ENCODE results near the gene MAP7. TPM values are rescaled to one million over a fixed set of nuclear protein-coding genes. Genes with fewer than 3 reads are reported as not detected.

Gene MAP7
- polyA plus RNA-seq, 1 donor from 2014 or later, result 5.1 TPM

DNA sequence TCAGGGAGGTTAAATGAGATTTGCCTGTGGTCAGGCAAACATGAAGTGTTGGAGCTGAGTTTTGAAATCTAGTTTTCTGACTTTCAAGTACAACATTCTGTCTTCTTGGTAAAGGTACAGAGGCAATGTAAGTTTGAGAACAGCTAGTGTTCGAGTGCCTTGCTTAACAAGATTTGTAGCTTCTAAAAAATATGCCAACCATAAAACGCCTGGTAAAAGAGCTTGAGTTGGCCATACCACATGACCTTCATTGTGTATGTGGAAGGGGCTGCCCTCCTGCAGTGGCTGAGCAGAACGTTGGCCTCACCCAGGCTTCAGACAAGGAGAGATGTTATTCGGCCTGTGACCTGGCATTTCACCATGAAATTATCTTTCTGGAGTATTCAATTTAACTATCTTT, 86.5 kb downstream of the MAP7 start:
- H3K9me3 ChIP-seq (ENCODE audit: low read length), result no peaks in the 10 kb centered on the region
- H3K9ac ChIP-seq (ENCODE audit: low read length), result no peak overlapping the region
- H3F3A ChIP-seq (ENCODE audit: insufficient read depth, low read length, poor library complexity, severe bottlenecking), result no peaks in the 10 kb centered on the region
- no peaks in the 10 kb centered on the region for H3K79me2 ChIP-seq (replicated peaks; ENCODE audit: insufficient read depth, low read length)
- H3K4me3 ChIP-seq (ENCODE audit: low read length), result no peak overlapping the region
- H3K27ac ChIP-seq (ENCODE audit: low read length), result no peak overlapping the region
- no peaks in the 10 kb centered on the region for H3K27me3 ChIP-seq (ENCODE audit: insufficient read depth, low read depth, low read length)
- H3K9me2 ChIP-seq (ENCODE audit: insufficient read depth, low read length), result no peaks in the 10 kb centered on the region
- TF ChIP-seq MXI1 (conservative IDR thresholded peaks at IDR 0.05; ENCODE audit: poor library complexity, severe bottlenecking), result no peak
- no peak for TF ChIP-seq RAD21 (conservative IDR thresholded peaks at IDR 0.05)
- TF ChIP-seq POLR2AphosphoS5 (IDR thresholded peaks at IDR 0.05), result no peak
- no peak for TF ChIP-seq EZH2 (IDR thresholded peaks at IDR 0.05; ENCODE audit: borderline replicate concordance, insufficient read depth, low read length, poor library complexity, severe bottlenecking)
- no peak for TF ChIP-seq TAF1 (IDR thresholded peaks at IDR 0.05; ENCODE audit: low read depth)
- TF ChIP-seq, protein P1, sequence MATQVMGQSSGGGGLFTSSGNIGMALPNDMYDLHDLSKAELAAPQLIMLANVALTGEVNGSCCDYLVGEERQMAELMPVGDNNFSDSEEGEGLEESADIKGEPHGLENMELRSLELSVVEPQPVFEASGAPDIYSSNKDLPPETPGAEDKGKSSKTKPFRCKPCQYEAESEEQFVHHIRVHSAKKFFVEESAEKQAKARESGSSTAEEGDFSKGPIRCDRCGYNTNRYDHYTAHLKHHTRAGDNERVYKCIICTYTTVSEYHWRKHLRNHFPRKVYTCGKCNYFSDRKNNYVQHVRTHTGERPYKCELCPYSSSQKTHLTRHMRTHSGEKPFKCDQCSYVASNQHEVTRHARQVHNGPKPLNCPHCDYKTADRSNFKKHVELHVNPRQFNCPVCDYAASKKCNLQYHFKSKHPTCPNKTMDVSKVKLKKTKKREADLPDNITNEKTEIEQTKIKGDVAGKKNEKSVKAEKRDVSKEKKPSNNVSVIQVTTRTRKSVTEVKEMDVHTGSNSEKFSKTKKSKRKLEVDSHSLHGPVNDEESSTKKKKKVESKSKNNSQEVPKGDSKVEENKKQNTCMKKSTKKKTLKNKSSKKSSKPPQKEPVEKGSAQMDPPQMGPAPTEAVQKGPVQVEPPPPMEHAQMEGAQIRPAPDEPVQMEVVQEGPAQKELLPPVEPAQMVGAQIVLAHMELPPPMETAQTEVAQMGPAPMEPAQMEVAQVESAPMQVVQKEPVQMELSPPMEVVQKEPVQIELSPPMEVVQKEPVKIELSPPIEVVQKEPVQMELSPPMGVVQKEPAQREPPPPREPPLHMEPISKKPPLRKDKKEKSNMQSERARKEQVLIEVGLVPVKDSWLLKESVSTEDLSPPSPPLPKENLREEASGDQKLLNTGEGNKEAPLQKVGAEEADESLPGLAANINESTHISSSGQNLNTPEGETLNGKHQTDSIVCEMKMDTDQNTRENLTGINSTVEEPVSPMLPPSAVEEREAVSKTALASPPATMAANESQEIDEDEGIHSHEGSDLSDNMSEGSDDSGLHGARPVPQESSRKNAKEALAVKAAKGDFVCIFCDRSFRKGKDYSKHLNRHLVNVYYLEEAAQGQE (IDR thresholded peaks at IDR 0.05; ENCODE audit: borderline replicate concordance), result no peak
- no peak for TF ChIP-seq SMC3 (conservative IDR thresholded peaks at IDR 0.05; ENCODE audit: poor library complexity)
- TF ChIP-seq, protein P2, sequence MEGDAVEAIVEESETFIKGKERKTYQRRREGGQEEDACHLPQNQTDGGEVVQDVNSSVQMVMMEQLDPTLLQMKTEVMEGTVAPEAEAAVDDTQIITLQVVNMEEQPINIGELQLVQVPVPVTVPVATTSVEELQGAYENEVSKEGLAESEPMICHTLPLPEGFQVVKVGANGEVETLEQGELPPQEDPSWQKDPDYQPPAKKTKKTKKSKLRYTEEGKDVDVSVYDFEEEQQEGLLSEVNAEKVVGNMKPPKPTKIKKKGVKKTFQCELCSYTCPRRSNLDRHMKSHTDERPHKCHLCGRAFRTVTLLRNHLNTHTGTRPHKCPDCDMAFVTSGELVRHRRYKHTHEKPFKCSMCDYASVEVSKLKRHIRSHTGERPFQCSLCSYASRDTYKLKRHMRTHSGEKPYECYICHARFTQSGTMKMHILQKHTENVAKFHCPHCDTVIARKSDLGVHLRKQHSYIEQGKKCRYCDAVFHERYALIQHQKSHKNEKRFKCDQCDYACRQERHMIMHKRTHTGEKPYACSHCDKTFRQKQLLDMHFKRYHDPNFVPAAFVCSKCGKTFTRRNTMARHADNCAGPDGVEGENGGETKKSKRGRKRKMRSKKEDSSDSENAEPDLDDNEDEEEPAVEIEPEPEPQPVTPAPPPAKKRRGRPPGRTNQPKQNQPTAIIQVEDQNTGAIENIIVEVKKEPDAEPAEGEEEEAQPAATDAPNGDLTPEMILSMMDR (IDR thresholded peaks at IDR 0.05; ENCODE audit: poor library complexity, severe bottlenecking), result no peak
- no peak for TF ChIP-seq EP300 (conservative IDR thresholded peaks at IDR 0.05; ENCODE audit: poor library complexity, severe bottlenecking)
- H3K4me2 ChIP-seq (ENCODE audit: low read length), result no peak overlapping the region
- H2AFZ ChIP-seq (ENCODE audit: low read depth, low read length), result no peak overlapping the region
- no peaks in the 10 kb centered on the region for H3K36me3 ChIP-seq (ENCODE audit: insufficient read depth, low read length)
- H4K20me1 ChIP-seq (ENCODE audit: insufficient read depth), result no peaks in the 10 kb centered on the region

DNA sequence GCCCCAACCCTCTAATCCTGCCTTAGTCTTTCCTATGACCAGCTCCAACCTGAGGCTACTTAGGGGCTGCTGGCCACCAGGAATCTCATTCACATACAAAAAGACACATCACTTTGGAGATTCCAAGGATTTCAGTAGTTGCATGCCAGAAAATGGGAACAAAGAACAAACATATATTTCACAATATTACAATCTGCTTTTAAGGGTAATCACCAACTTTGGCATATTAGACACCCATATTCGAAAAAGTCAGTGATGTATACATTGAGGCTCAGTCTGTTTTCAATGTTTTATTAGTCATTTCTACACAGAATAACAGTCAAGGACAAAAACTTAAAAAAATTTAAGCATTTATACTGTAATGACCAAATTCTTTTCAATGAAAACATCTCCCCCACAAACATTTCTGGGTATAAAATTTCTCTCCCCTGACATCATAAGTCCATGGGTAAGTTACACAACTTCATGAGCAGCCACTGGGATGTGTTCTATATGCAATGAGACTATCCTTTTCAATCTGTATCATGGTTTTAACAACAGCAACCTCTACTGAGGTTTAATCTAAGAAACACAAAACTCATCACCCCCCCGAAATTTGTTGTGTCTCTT, 103.5 kb downstream of the MAP7 start:
- no peak overlapping the region for H2AFZ ChIP-seq (ENCODE audit: low read depth, low read length)
- H3K27me3 ChIP-seq (ENCODE audit: insufficient read depth, low read depth, low read length), result no peaks in the 10 kb centered on the region
- no peaks in the 10 kb centered on the region for H3K79me2 ChIP-seq (replicated peaks; ENCODE audit: insufficient read depth, low read length)
- H3K9me3 ChIP-seq (ENCODE audit: low read length), result no peaks in the 10 kb centered on the region
- H3K9me2 ChIP-seq (ENCODE audit: insufficient read depth, low read length), result no peaks in the 10 kb centered on the region
- no peak overlapping the region for H3K4me2 ChIP-seq (ENCODE audit: low read length)
- H3F3A ChIP-seq (ENCODE audit: insufficient read depth, low read length, poor library complexity, severe bottlenecking), result no peaks in the 10 kb centered on the region
- H4K20me1 ChIP-seq (ENCODE audit: insufficient read depth), result no peaks in the 10 kb centered on the region
- H3K4me3 ChIP-seq (ENCODE audit: low read length), result no peak overlapping the region
- no peaks in the 10 kb centered on the region for H3K36me3 ChIP-seq (ENCODE audit: insufficient read depth, low read length)
- H3K9ac ChIP-seq (ENCODE audit: low read length), result no peak overlapping the region
- no peak overlapping the region for H3K27ac ChIP-seq (ENCODE audit: low read length)
- TF ChIP-seq POLR2AphosphoS5 (IDR thresholded peaks at IDR 0.05) (no peak), MXI1 (conservative IDR thresholded peaks at IDR 0.05; ENCODE audit: poor library complexity, severe bottlenecking) (no peak), EP300 (conservative IDR thresholded peaks at IDR 0.05; ENCODE audit: poor library complexity, severe bottlenecking) (no peak), EZH2 (IDR thresholded peaks at IDR 0.05; ENCODE audit: borderline replicate concordance, insufficient read depth, low read length, poor library complexity, severe bottlenecking) (no peak), SMC3 (conservative IDR thresholded peaks at IDR 0.05; ENCODE audit: poor library complexity) (no peak), TAF1 (IDR thresholded peaks at IDR 0.05; ENCODE audit: low read depth) (no peak), RAD21 (conservative IDR thresholded peaks at IDR 0.05) (no peak)
- TF ChIP-seq, protein P2 (IDR thresholded peaks at IDR 0.05; ENCODE audit: poor library complexity, severe bottlenecking), result no peak
- TF ChIP-seq, protein P1 (IDR thresholded peaks at IDR 0.05; ENCODE audit: borderline replicate concordance), result no peak

Measured in neural cell (in vitro differentiated cells).